Choroid plexus epithelial cell (primary cell): ENCODE results near the gene MTG2.

Source experiments
- DNase-seq: peaks from one replicate; pipeline ENCODE4 v3.0.0-alpha.2; 2010; ENCODE audit warnings: low read depth
- H3K4me3 ChIP-seq: 2 replicates; pipeline ENCODE4 v1.5.1; 2011; ENCODE audit warnings: low read depth, mild to moderate bottlenecking, control low read depth, low read length, moderate library complexity
- TF ChIP-seq, protein P1 (sequence below): conservative IDR thresholded peaks from 2 replicates; pipeline ENCODE4 v1.5.1; 2011; ENCODE audit warnings: low read depth, mild to moderate bottlenecking, control low read depth, inconsistent platforms, low read length, moderate library complexity

MTG2 gene

DNA sequence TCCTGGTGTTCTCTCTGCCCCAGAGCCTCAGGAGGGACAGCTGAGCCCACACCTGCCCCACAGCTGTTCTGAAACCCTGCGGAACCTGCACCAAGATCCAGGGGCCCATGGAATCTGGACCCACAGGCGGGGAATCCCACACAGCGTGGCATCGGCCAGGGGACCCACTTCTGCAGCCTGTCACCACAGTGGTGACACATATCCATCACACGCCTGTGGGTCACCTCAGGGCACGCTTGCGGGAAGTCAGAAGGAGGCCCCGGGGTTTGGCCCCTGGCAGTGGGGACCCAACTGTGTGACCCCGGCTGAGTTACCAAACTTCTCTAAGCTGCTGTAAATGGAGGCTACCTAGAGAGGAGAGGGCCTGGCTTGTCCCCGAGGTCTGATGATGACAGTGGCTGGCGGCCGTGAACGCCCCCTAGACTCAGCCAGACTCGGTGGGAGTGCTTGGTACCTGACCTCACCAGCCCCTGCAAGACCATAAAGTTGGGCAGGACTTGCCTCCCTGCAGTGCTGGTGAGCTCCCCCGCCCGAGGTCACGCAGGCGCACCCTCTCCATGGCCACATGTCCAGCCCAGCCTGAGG, 39.5 kb downstream of the MTG2 start:
- TF ChIP-seq, protein P1, sequence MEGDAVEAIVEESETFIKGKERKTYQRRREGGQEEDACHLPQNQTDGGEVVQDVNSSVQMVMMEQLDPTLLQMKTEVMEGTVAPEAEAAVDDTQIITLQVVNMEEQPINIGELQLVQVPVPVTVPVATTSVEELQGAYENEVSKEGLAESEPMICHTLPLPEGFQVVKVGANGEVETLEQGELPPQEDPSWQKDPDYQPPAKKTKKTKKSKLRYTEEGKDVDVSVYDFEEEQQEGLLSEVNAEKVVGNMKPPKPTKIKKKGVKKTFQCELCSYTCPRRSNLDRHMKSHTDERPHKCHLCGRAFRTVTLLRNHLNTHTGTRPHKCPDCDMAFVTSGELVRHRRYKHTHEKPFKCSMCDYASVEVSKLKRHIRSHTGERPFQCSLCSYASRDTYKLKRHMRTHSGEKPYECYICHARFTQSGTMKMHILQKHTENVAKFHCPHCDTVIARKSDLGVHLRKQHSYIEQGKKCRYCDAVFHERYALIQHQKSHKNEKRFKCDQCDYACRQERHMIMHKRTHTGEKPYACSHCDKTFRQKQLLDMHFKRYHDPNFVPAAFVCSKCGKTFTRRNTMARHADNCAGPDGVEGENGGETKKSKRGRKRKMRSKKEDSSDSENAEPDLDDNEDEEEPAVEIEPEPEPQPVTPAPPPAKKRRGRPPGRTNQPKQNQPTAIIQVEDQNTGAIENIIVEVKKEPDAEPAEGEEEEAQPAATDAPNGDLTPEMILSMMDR = no peak
- no peak for DNase-seq
- no peak overlapping the region for H3K4me3 ChIP-seq

GRCh38 chr20:62222972-62223371, 40.1 kb downstream of the MTG2 start:
- TF ChIP-seq, protein P1 = no peak
- DNase-seq = no peak
- no peak overlapping the region for H3K4me3 ChIP-seq

- DNase-seq = no peak
- TF ChIP-seq, protein P1 = no peak
- no peak overlapping the region for H3K4me3 ChIP-seq
Measured at GRCh38 chr20:62223571-62223970, 40.7 kb downstream of the MTG2 start.

DNA sequence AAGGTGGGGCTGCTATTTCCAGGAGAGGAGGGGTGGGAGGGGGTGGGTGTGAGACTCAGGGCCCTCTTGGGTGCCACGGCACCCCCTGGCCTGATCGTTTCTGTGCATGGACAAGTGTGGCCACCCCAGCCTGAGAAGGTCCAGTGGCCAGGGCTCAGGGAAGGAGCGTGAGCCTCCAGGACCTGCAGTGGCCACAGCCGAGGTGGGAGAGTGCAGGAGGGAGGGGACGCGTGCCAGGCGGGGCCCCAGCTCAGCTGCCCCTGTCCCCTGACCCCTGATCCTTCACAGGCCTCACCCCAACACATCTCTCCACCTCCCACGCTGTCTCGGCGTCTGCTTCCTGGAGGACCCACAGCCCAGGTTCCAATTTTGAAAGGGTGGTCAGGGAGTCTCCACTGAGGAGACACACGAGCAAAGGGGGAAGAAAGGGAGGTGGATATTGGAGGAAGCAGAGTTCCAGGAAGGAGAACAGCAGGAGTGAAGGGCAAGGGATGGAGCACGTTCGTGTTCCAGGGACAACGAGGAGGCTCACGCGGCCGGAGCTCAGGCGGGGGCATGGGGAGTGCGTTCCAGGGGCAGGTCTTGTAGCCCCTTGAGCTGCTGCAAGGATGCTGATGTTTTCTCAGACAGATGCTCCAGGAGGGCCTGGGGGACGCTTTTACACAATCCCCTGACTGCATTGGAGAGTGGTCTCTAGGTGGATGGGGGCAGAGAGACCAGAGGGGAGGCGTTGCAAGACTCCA, 41.5 kb downstream of the MTG2 start:
- no peak for DNase-seq
- H3K4me3 ChIP-seq = no peak overlapping the region
- TF ChIP-seq, protein P1 = no peak

GRCh38 chr20:62225026-62225425, 42.2 kb downstream of the MTG2 start:
- TF ChIP-seq, protein P1 = no peak
- H3K4me3 ChIP-seq = no peak overlapping the region
- DNase-seq = no peak

- TF ChIP-seq, protein P1 = no peak
- DNase-seq = no peak
- no peak overlapping the region for H3K4me3 ChIP-seq
Measured at GRCh38 chr20:62225820-62226635, 43.2 kb downstream of the MTG2 start.
